K562 (cell line): ENCODE measurements around the gene CPPED1. TPM values are rescaled to one million over a fixed set of nuclear protein-coding genes. Genes with fewer than 3 reads are reported as not detected.

ENCODE experiments used
- ARID1B ChIP-seq: fragments of 450-650 bp; IDR thresholded peaks from 2 replicates; pipeline ENCODE4 v1.6.1; 2016; ENCODE audit warnings: antibody characterized with exemption, mild to moderate bottlenecking, inconsistent platforms
- CBFB ChIP-seq: sonication (generic); formaldehyde crosslinking; IDR thresholded peaks from 2 replicates; pipeline ENCODE4 v1.4.0; 2020; ENCODE audit warnings: mild to moderate bottlenecking, missing genetic modification reagents
- CREM ChIP-seq: IDR thresholded peaks from 2 replicates; pipeline ENCODE4 v1.6.1; 2014; ENCODE audit warnings: antibody characterized with exemption, low read depth
- CUX1 ChIP-seq: fragments of 200-800 bp; sonication (Bioruptor generic); IDR thresholded peaks from 2 replicates; pipeline ENCODE4 v1.6.1; 2016; ENCODE audit warnings: missing genetic modification characterization, missing compliant biosample characterization
- EHMT2 ChIP-seq: fragments of 450-650 bp; IDR thresholded peaks from 2 replicates; pipeline ENCODE4 v1.6.1; 2018; ENCODE audit warnings: antibody characterized with exemption
- KAT2B ChIP-seq: IDR thresholded peaks from one replicate; pipeline ENCODE4 v1.6.1; 2012; ENCODE audit warnings: low read depth, mild to moderate bottlenecking, control low read depth, inconsistent platforms, low read length, moderate library complexity
- MAFG ChIP-seq: fragments of 450-650 bp; conservative IDR thresholded peaks from 2 replicates; pipeline ENCODE4 v1.6.1; 2016; ENCODE audit warnings: missing genetic modification characterization, missing compliant biosample characterization
- NFE2 ChIP-seq: IDR thresholded peaks from 2 replicates; pipeline ENCODE4 v1.6.1; 2014; ENCODE audit warnings: antibody characterized with exemption, low read depth
- NR2C2 ChIP-seq, 2 experiments: fragments of 200-800 bp in 1 of 2; sonication (Bioruptor generic) in 1 of 2; sonication (generic) in 1 of 2; formaldehyde crosslinking in 1 of 2; IDR thresholded peaks; 2 replicates each; pipeline versions ENCODE4 v1.6.1 to v1.8.0; 2016 to 2022; ENCODE audit warnings: mild to moderate bottlenecking in 1 of 2, missing compliant biosample characterization in 1 of 2, missing genetic modification characterization in 1 of 2, missing genetic modification reagents in 1 of 2
- PPARD ChIP-seq: fragments of 250-450 bp; sonication (Bioruptor Pico); IDR thresholded peaks from 2 replicates; pipeline ENCODE4 v1.8.0; 2022; ENCODE audit warnings: inconsistent platforms, mild to moderate bottlenecking, moderate library complexity
- PREB ChIP-seq: sonication (generic); formaldehyde crosslinking; IDR thresholded peaks from 2 replicates; pipeline ENCODE4 v1.8.1; 2023; ENCODE audit warnings: mild to moderate bottlenecking, missing genetic modification reagents
- RAD21 ChIP-seq, 2 experiments: fragments of 250-450 bp in 1 of 2; fragments of 450-650 bp in 1 of 2; sonication (Bioruptor Pico) in 1 of 2; formaldehyde crosslinking in 1 of 2; IDR thresholded peaks in 1 of 2; conservative IDR thresholded peaks in 1 of 2; 2 replicates each; pipeline versions ENCODE4 v1.4.0 to v1.8.0; 2020 to 2022; ENCODE audit warnings: mild to moderate bottlenecking in 2 of 2, moderate library complexity in 1 of 2
- TEAD1 ChIP-seq, 2 experiments: fragments of 450-650 bp in 1 of 2; sonication (generic) in 1 of 2; formaldehyde crosslinking; IDR thresholded peaks; 2 replicates each; pipeline versions ENCODE4 v1.4.0 to v1.8.0; 2020 to 2022; ENCODE audit warnings: mild to moderate bottlenecking in 2 of 2, missing genetic modification reagents in 1 of 2
- YBX1 ChIP-seq: fragments of 450-650 bp; IDR thresholded peaks from 2 replicates; pipeline ENCODE4 v1.7.1; 2016; ENCODE audit warnings: mild to moderate bottlenecking
- ZBTB33 ChIP-seq: sonication (generic); formaldehyde crosslinking; IDR thresholded peaks from 2 replicates; pipeline ENCODE4 v1.8.1; 2023; ENCODE audit warnings: mild to moderate bottlenecking, missing genetic modification reagents
- polyA plus RNA-seq, 8 experiments: library from polyadenylated mRNA; depleted of rRNA in 4 of 8; stranded (reverse) in 5 of 8; unstranded in 3 of 8; fragments of >200 nt; fragmentation: Nextera tagmentation in 2 of 8; fragmentation: Illumina TruSeq in 1 of 8; extraction: Ambion mirVana in 2 of 8; extraction: Trizol in 1 of 8; gene quantifications; 2 replicates each; pipeline versions ENCODE4 v1.2.1 to v1.2.3, GENCODE V29; 2011 to 2014; ENCODE audit warnings: inconsistent platforms in 1 of 8, missing spikeins in 1 of 8
- total RNA-seq, 7 experiments: library from RNA; depleted of rRNA in 6 of 7; stranded (reverse); fragments of >200 nt in 6 of 7; fragmentation: Illumina TruSeq in 2 of 7; extraction: Trizol in 2 of 7; gene quantifications; 2 replicates each; pipeline versions ENCODE4 v1.2.1 to v1.2.3, GENCODE V29; 2011 to 2021; ENCODE audit warnings: low replicate concordance in 1 of 7
- TF ChIP-seq, protein P1 (sequence below): fragments of 450-650 bp; IDR thresholded peaks from 2 replicates; pipeline ENCODE4 v1.6.1; 2016
- TF ChIP-seq, protein P2 (sequence below): sonication (generic); IDR thresholded peaks from 2 replicates; pipeline ENCODE4 v1.6.1; 2016

Gene CPPED1
- total and polyA plus RNA-seq, 9 of the 15 experiments (the other 6 are each of a cell fraction or from before 2014, with no cell fraction given), result 7.5 to 25.7 (median 16.9) TPM

DNA sequence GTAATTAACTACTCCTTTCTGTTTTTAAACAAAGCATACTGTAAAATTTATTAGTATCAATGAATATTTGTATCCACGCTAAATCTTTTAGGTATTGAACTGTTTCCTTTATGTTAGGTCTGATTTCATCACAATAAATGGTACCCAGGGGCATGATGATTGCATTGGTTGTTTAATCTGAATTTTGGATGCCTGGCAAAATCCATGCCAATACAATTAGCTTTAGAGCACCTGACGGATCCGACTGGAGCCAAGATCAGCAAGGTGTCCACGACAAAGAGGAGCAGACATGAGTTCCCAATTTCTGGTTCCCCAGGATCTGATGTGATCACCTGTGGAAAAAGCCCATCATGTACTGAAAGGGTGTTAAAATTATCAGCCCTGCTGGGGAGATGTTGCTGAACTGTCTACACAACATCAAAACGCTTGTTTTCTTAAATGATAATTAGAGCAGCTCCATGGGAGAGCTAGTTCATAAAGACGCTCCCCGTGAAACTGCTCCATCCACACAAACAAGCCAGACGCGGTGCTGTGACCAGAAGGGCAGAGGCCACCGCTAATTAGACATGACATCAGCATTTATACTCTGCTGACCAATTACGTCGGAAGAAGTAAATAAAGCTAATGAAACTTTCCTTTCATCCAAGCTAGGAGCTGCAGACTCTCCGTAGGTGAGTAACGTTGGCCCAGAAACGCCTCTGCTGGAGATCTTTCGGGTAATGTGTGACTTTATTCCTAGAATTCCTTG, 151.7 kb downstream of the CPPED1 start (continued):
- TF ChIP-seq ZBTB33 (CRISPR knock-in tag) (no peak), EHMT2 (no peak), MAFG (peak; percentile 37; the same call in 1 of the 2 replicates), NR2C2 (CRISPR knock-in tag; IDR thresholded peaks at IDR 0.05) (no peak), NR2C2 (tag; IDR thresholded peaks at IDR 0.05) (peak; percentile 42; the same call in 1 of the 2 replicates), NFE2 (peak; percentile 42), YBX1 (no peak), TEAD1 (CRISPR knock-in tag; IDR thresholded peaks at IDR 0.05) (no peak), ARID1B (no peak), PPARD (CRISPR knock-in tag) (no peak), RAD21 (CRISPR knock-in tag; conservative IDR thresholded peaks at IDR 0.05 in 1 of 2, IDR thresholded peaks at IDR 0.05 in 1 of 2) (no peak), CBFB (CRISPR knock-in tag) (no peak), CREM (0 out of 2 replicates have a peak, but pooled peaks have one; percentile 31), CUX1 (no peak), KAT2B (no peak), PREB (CRISPR knock-in tag) (no peak)
- TF ChIP-seq, protein P1, sequence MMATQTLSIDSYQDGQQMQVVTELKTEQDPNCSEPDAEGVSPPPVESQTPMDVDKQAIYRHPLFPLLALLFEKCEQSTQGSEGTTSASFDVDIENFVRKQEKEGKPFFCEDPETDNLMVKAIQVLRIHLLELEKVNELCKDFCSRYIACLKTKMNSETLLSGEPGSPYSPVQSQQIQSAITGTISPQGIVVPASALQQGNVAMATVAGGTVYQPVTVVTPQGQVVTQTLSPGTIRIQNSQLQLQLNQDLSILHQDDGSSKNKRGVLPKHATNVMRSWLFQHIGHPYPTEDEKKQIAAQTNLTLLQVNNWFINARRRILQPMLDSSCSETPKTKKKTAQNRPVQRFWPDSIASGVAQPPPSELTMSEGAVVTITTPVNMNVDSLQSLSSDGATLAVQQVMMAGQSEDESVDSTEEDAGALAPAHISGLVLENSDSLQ, result no peak
- TF ChIP-seq, protein P2, sequence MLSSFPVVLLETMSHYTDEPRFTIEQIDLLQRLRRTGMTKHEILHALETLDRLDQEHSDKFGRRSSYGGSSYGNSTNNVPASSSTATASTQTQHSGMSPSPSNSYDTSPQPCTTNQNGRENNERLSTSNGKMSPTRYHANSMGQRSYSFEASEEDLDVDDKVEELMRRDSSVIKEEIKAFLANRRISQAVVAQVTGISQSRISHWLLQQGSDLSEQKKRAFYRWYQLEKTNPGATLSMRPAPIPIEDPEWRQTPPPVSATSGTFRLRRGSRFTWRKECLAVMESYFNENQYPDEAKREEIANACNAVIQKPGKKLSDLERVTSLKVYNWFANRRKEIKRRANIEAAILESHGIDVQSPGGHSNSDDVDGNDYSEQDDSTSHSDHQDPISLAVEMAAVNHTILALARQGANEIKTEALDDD, result no peak
